ENCODE data around the gene TRIM15. TPM values are rescaled to one million over a fixed set of nuclear protein-coding genes. Genes with fewer than 3 reads are reported as not detected.
"Not testable (repeated sequence)": the region's sequence is repeated elsewhere in the genome, so short reads cannot be mapped to it uniquely, and the experiment has no call there.

TRIM15 gene
- total RNA-seq, 2 experiments from 2014 or later = not detected

GRCh38 chr6:30206799-30207618, 43.7 kb downstream of the TRIM15 start:
- Mint-ChIP-seq H3K4me3 (no peak overlapping the region), H3K36me3 (peaks cover 23% of the 10 kb centered on the region), H3K4me1 (peaks cover 49% of the 10 kb centered on the region), H3K27me3 (no peaks in the 10 kb centered on the region), H3K27ac (no peak overlapping the region), H3K9me3 (no peaks in the 10 kb centered on the region)
- POLR2A ChIA-PET = interaction anchor here (1.2 kb wide), 1 partner anchor 9 kb away, joined by 3 read pairs; no protein-coding TSS in a partner anchor
- DNase-seq = no peak
- no peak for ATAC-seq (ENCODE audit: low read depth)

GRCh38 chr6:30207619-30208295, 44.4 kb downstream of the TRIM15 start:
- Mint-ChIP-seq H3K9me3 (no peaks in the 10 kb centered on the region), H3K4me1 (peaks cover 47% of the 10 kb centered on the region), H3K4me3 (no peak overlapping the region), H3K36me3 (peaks cover 23% of the 10 kb centered on the region), H3K27ac (peak overlapping the region; percentile 15), H3K27me3 (no peaks in the 10 kb centered on the region)
- no peak for ATAC-seq (ENCODE audit: low read depth)
- POLR2A ChIA-PET = interaction anchor here (1.2 kb wide), 1 partner anchor 10 kb away, joined by 3 read pairs; no protein-coding TSS in a partner anchor
- no peak for DNase-seq

- POLR2A ChIA-PET = no interaction called here
- no peaks in the 10 kb centered on the region for H3K27me3 Mint-ChIP-seq
- H3K27ac Mint-ChIP-seq = peak overlapping the region; percentile 68
- no peak for ATAC-seq (ENCODE audit: low read depth)
- peaks cover 51% of the 10 kb centered on the region for H3K4me1 Mint-ChIP-seq
- H3K36me3 Mint-ChIP-seq = peaks cover 20% of the 10 kb centered on the region
- DNase-seq = no peak
- no peaks in the 10 kb centered on the region for H3K9me3 Mint-ChIP-seq
- H3K4me3 Mint-ChIP-seq = peak overlapping the region; percentile 97
Measured at GRCh38 chr6:30211306-30211705, 48.0 kb downstream of the TRIM15 start.

- ATAC-seq (ENCODE audit: low read depth) (no peak), DNase-seq (no peak)
- Mint-ChIP-seq H3K9me3 (no peaks in the 10 kb centered on the region), H3K36me3 (peaks cover 20% of the 10 kb centered on the region), H3K4me1 (peaks cover 51% of the 10 kb centered on the region), H3K27ac (peak overlapping the region; percentile 99), H3K27me3 (no peaks in the 10 kb centered on the region), H3K4me3 (peak overlapping the region; percentile 97)
- POLR2A ChIA-PET = interaction anchor here (0.6 to 1.3 kb wide), 3 partner anchors 8 to 115 kb away, joined by 3 read pairs; partner anchors contain the start of gene TRIM39
Measured at GRCh38 chr6:30211899-30212298, 48.6 kb downstream of the TRIM15 start.

GRCh38 chr6:30212865-30213666, 49.7 kb downstream of the TRIM15 start, which contains the start of gene TRIM26:
TRIM26 (minus strand) TSS chr6:30213406; CDS start chr6:30199103, 14,303 bp downstream.
- H3K27me3 Mint-ChIP-seq = no peaks in the 10 kb centered on the region
- DNase-seq (peak; percentile 94), ATAC-seq (ENCODE audit: low read depth) (peak; percentile 87)
- peak within 1 kb of the TSS; percentile 99 for H3K27ac Mint-ChIP-seq
- POLR2A ChIA-PET = interaction anchor here (0.6 to 2.2 kb wide), 20 partner anchors 9 to 695 kb away, joined by 3 to 33 read pairs (median 3); partner anchors contain the start of genes GNL1, POLR1H, PPP1R11 and PRR3
- peaks cover 16% of the 10 kb centered on the region for H3K36me3 Mint-ChIP-seq
- peak within 1 kb of the TSS; percentile 97 for H3K4me3 Mint-ChIP-seq
- no peaks in the 10 kb centered on the region for H3K9me3 Mint-ChIP-seq
- H3K4me1 Mint-ChIP-seq = peaks cover 43% of the 10 kb centered on the region

GRCh38 chr6:30213667-30213956, 50.3 kb downstream of the TRIM15 start:
- no peaks in the 10 kb centered on the region for H3K27me3 Mint-ChIP-seq
- peaks cover 16% of the 10 kb centered on the region for H3K36me3 Mint-ChIP-seq
- ATAC-seq (ENCODE audit: low read depth) (no peak), DNase-seq (no peak)
- peak overlapping the region; percentile 97 for H3K4me3 Mint-ChIP-seq
- H3K27ac Mint-ChIP-seq = peak overlapping the region; percentile 99
- POLR2A ChIA-PET = interaction anchor here (0.5 to 2.2 kb wide), 14 partner anchors 11 to 694 kb away, joined by 3 to 33 read pairs (median 3); partner anchors contain the start of genes GNL1, POLR1H, PRR3 and TRIM39
- H3K9me3 Mint-ChIP-seq = no peaks in the 10 kb centered on the region
- peaks cover 39% of the 10 kb centered on the region for H3K4me1 Mint-ChIP-seq

GRCh38 chr6:30213957-30214656, 50.8 kb downstream of the TRIM15 start:
- Mint-ChIP-seq H3K9me3 (no peaks in the 10 kb centered on the region), H3K27me3 (no peaks in the 10 kb centered on the region), H3K4me3 (peak overlapping the region; percentile 97), H3K27ac (peak overlapping the region; percentile 99), H3K4me1 (peaks cover 35% of the 10 kb centered on the region), H3K36me3 (peaks cover 16% of the 10 kb centered on the region)
- peak; percentile 84 for DNase-seq
- POLR2A ChIA-PET = interaction anchor here (0.5 to 2.2 kb wide), 10 partner anchors 11 to 694 kb away, joined by 3 to 33 read pairs (median 3); partner anchors contain the start of genes GNL1, PRR3 and TRIM39
- ATAC-seq (ENCODE audit: low read depth) = peak; percentile 65

- POLR2A ChIA-PET = interaction anchor here (0.7 to 2.2 kb wide), 7 partner anchors 10 to 693 kb away, joined by 3 to 33 read pairs (median 3); partner anchors contain the start of genes GNL1, PRR3 and TRIM39
- Mint-ChIP-seq H3K36me3 (peaks cover 16% of the 10 kb centered on the region), H3K9me3 (no peaks in the 10 kb centered on the region), H3K27me3 (no peaks in the 10 kb centered on the region), H3K4me3 (peak overlapping the region; percentile 97), H3K4me1 (peaks cover 38% of the 10 kb centered on the region), H3K27ac (peak overlapping the region; percentile 99)
- ATAC-seq (ENCODE audit: low read depth) = no peak
- no peak for DNase-seq
Measured at GRCh38 chr6:30214657-30214982, 51.3 kb downstream of the TRIM15 start.

- Mint-ChIP-seq H3K9me3 (no peaks in the 10 kb centered on the region), H3K4me1 (peaks cover 27% of the 10 kb centered on the region), H3K36me3 (peaks cover 9% of the 10 kb centered on the region), H3K4me3 (no peak overlapping the region), H3K27ac (no peak overlapping the region), H3K27me3 (no peaks in the 10 kb centered on the region)
- DNase-seq = no peak
- POLR2A ChIA-PET = no interaction called here
- ATAC-seq (ENCODE audit: low read depth) = no peak
Measured at GRCh38 chr6:30216096-30216495, 52.8 kb downstream of the TRIM15 start.

- Mint-ChIP-seq H3K36me3 (peaks cover 4% of the 10 kb centered on the region), H3K4me1 (peaks cover 15% of the 10 kb centered on the region), H3K9me3 (peaks cover 7% of the 10 kb centered on the region), H3K27ac (no peak overlapping the region), H3K27me3 (peaks cover 2% of the 10 kb centered on the region), H3K4me3 (no peak overlapping the region)
- ATAC-seq (ENCODE audit: low read depth) = peak; percentile 44
- DNase-seq = peak; percentile 38
- POLR2A ChIA-PET = interaction anchor here (1.5 kb wide), 2 partner anchors 48 to 106 kb away, joined by 3 read pairs; no protein-coding TSS in a partner anchor
Measured at GRCh38 chr6:30219244-30219643, 55.9 kb downstream of the TRIM15 start.

GRCh38 chr6:30221395-30221794, 58.0 kb downstream of the TRIM15 start:
- H3K27me3 Mint-ChIP-seq; H3K36me3 Mint-ChIP-seq; H3K4me1 Mint-ChIP-seq; ATAC-seq (ENCODE audit: low read depth); H3K27ac Mint-ChIP-seq; DNase-seq; H3K4me3 Mint-ChIP-seq: not testable (repeated sequence)
- POLR2A ChIA-PET = interaction anchor here (0.6 kb wide), 1 partner anchor 753 kb away, joined by 5 read pairs; no protein-coding TSS in a partner anchor
- H3K9me3 Mint-ChIP-seq = peaks cover 14% of the 10 kb centered on the region

- H3K4me3 Mint-ChIP-seq; ATAC-seq (ENCODE audit: low read depth); H3K36me3 Mint-ChIP-seq; POLR2A ChIA-PET; H3K27me3 Mint-ChIP-seq; DNase-seq; H3K27ac Mint-ChIP-seq; H3K4me1 Mint-ChIP-seq: not testable (repeated sequence)
- peaks cover 14% of the 10 kb centered on the region for H3K9me3 Mint-ChIP-seq
Measured at GRCh38 chr6:30221956-30222355, 58.6 kb downstream of the TRIM15 start.

Data from activated naive CD8-positive, alpha-beta T cell treated with anti-CD3 and anti-CD28 coated beads, Interleukin-2, amount 10 ng/mL, durations not matched to agents 7 days and 5 days (primary cell).